Activated CD4-positive, alpha-beta T cell treated with anti-CD3 and anti-CD28 coated beads for 1 hour (primary cell): ENCODE measurements around the gene MRPS15.
"Not testable (repeated sequence)": the region's sequence is repeated elsewhere in the genome, so short reads cannot be mapped to it uniquely, and the experiment has no call there.

Experiments used
- DNase-seq: peaks from one replicate; pipeline ENCODE4 v3.0.0-alpha.2; 2020

MRPS15 gene

GRCh38 chr1:36482724-36483388, 18.7 kb upstream of the MRPS15 start, which contains the start of gene CSF3R:
CSF3R (minus strand) TSS chr1:36482913; CDS start chr1:36479496, 3,417 bp downstream.
- DNase-seq, result no peak

- no peak for DNase-seq
Measured at GRCh38 chr1:36481771-36482723, 17.9 kb upstream of the MRPS15 start.

DNA sequence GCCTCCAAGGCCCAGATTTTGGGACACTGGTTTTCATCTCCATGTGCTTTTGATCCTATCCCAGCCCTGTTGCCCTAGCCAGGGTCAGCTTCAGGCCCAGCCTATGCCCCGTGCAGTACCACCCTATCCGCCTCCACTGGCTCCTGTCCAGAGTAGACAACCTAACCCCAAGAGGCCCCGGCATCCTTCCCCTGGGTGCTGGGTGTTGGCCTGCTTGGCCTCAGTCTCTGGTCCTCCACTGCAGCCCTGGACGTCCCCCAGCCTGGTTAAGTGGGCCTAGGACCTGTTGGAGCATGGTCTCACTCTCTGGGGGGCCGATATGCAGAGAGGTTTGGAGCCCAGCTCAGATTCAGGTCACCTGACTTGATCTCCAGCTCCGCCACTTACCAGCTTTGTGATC, 16.9 kb upstream of the MRPS15 start:
- no peak for DNase-seq

DNA sequence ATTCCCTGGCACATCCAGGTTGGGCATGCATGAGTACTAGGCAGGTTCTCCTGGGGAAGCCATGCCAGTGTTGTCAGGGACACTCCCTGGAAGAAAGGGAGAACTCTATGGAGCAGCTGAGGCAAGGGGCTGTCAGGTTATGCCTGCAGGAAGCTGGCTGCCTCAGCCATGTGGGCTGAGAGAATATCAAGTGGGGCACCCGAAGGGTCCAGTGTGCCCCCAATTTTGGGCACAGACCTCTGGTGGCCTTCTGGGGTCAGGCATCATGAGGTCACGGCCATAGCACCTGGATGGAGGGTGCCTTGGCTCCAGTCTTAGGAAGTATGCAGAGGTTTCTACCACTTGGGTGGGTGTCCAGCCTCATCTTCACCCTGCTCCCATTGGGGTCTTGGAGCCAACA, 16.0 kb upstream of the MRPS15 start:
- DNase-seq, result no peak

DNA sequence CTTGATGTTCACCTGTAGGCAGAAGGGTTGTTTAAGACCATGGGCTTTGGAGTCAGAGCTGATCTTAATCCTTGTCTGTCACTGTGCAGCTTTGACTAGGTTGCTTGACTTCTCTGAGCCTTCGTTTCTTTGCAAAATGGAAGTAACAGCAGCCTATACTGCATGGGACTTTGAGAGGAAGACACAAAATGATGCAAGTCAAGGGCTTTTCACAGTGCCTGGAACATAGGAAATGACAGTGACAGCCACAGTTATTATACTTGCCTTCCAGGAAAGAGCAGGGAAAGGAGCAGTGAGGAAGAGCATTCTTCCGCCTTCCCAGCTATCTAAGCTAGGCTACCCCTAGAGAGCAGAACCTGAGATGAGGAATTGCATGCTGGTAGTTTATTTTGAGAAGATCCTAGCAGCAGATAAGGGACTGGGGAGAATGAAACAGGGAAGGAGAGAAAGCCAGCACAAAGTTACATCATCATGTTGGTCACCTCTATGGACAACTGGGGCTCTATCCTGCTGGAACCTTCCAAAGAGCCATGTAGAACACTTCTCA, 15.4 kb upstream of the MRPS15 start:
- DNase-seq, result no peak

- DNase-seq, result not testable (repeated sequence)
Measured at GRCh38 chr1:36477615-36478014, 13.4 kb upstream of the MRPS15 start.

DNA sequence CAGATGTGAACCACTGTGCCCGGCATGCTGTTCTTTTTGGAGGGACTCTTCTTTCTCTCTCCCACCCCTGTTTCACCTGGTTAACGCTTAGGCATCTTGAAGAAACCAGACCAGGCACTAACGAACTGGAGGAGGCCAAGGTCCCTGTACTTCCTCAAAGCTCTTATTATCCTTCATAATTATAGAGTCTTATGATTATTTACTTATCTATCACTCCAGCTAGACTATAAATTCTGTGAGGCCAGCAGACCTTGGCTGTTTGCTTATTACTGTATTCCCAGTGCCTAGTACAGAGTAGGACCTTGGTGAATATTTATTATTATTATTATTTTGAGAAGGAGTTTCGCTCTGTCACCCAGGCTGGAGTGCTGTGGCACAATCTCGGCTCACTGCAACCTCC, 12.8 kb upstream of the MRPS15 start:
- no peak for DNase-seq

- DNase-seq, result no peak
Measured at GRCh38 chr1:36475910-36476604, 11.9 kb upstream of the MRPS15 start.

DNA sequence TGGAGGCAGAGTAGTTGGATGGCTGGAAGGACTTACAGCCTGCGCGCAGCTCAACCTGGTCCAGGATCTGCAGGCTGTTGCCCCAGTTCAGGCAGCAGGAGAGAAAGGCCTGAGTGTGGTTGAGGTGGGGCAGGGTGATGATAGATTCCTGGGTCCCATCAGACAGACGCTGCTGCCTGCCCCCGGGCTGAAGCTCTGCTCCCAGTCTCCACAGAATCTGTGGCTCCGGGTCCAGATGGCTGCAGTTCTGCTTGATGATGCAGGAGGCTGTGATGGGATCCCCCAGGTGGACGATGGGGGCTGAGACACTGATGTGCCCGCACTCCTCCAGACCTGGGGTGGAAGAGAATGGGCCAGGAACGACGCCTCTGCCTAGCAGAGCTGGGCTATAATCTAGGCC, 11.2 kb upstream of the MRPS15 start:
- DNase-seq, result no peak

DNA sequence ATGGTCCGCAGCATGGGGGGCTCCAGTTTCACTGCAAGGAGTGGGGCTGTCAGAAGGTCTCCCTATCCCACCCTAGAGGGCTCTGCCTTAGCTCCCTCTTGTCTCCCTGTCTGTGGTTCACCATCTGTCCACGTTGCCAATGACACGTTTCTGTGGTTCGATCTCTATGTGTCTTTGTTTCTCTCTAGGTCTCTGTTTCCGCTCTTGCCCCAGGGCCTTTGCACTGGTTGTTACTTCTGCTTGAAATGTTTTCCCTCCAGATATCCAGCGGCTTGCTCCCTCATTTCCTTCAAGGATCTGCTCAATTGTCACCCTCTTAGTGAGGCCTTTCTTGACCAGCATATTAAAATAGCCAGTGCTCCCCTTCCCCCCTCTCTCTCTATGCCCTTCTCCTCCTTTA, 8.5 kb upstream of the MRPS15 start:
- no peak for DNase-seq

DNA sequence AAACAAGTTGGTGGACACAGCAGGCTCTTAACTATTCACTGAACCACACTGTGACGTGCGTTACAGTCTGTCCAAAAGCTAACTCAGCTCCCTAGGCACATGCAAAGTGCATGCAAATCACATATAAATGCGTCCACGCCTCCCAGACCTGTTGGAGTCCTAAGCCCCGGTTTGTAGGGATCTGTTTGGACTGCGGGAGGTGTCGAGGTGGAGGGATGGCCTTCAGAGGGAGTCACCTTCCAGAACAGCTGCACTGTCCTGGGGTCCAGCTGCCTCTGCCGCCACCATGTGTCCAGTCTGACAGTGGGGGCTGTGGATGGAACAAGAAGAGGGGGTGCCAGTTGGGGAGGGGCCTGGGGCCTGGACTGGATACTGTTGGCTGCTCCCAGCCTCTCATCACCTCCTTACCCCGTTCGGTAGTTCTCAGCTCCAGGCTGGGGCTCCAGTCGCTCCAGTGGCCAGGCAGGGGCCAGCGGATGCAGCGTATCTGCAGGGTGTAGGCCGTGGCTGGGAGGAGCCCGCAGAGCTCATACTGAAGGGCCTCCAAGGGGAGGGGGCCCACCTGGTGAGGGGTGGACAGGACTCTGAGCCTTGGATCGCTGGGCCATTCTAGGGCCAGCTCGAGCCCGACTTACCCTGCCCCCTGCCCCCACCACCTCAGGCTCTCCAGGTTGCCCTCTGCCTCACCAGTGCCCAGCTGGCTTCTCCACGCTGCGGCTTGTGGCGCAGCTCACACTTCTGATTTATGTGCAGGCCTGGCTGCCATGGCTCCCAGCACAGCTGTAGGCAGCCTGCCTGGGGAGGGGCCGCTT, 7.9 kb upstream of the MRPS15 start:
- DNase-seq, result no peak

DNA sequence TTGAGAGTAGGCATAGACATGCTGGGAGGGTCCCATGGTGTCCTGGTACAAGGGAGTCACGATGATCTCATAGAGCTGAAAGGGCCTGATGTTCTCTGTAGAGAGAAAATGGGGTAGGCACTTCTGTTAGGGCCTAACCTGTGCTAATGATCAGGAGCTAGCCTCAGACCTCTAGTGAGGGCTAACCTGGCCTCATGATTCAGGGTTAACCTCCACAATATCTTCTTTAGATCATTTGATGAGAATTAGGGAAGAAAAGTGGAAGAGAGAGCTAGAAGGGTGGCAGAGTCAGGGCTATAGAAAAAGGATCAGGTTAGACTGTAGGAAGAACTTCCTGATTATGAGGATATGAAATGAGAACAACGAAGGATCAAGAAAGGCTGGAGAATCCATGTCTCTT, 5.0 kb upstream of the MRPS15 start:
- no peak for DNase-seq

DNA sequence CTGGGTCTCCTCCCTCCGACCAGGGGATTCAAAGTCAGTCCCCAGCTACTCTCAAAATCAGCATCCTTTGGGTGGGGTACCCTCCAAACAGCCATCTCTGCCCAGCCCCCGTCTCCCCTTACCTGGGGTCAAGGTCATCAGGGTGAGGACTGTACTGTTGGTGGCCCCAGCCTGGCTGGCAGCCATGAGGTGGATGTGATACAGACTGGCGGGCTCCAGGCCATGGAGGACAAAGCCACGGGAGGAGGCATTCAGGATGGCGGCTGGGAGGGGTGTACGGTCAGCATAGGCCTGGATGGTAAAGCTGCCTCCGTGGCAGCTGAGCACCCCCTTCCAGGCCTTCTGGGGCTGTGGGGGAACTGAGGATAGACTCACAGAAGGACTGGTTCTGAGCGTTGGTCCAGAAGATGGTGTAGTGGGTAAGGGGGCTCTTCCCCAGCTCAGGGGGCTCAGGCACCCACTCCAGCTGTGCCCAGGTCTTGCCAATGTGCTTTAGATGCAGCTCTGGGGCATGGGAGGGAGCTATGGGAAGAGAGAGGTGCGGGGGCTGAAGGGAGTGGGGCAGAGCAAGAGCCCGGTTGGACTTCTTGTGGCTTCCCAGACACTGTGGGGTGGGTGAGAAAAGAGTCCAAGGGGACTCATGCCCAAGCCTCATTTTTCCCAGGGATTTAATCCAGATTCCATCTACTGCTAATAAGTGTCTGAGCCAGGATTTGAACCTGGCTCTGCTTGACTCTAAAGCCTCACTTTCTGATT, 3.7 kb upstream of the MRPS15 start:
- DNase-seq, result no peak

DNA sequence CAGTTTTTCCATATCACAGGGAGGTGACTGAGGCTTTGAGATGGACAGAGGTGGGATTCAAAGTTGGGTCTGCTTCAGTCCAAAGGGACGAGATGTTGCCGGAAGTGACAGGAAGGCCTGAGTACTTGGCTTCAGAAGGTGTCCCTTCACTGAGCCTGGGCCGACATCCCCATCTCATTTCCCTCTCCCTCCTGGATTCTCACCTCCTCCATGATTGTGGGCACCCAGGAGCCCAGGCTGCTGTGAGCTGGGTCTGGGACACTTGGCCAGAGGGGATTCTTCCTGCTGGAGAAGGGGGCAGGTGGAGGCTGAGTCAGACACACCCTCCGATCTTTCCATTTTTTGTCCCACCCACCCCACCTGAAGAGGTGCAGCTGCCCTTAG, 2.8 kb upstream of the MRPS15 start:
- DNase-seq, result no peak

DNA sequence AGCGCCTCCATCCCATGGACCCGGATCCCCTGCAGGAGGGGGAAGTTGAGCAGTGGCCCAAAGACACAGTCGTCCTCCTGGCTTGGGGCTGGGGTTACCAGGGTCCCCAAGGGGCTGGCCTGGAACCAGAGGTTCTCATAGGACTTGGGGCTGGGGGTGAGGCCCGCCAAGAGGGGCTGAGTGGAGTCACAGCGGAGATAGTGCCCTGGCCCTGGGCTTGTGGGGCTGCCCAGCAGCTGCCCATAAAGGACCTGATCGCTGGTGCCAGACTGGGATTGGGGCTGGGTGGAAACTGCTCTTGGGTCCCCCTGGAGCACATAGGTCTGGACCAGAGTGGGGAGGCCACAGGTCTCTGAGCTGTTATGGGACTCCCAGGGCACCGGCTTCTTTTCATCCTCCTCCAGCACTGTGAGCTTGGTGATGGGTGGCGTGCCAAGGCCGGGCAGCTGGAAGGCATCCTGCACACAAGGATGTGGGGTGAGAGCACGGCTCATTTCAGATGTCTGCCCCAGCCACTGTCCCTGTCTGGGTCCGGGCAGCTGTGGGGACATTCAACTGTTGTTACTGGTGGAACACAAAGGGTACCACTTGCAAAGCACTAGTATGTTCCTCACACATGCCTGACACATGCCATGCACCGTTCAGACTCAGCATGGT, 2.3 kb upstream of the MRPS15 start:
- no peak for DNase-seq

GRCh38 chr1:36465731-36466369, 1.7 kb upstream of the MRPS15 start:
- no peak for DNase-seq

DNA sequence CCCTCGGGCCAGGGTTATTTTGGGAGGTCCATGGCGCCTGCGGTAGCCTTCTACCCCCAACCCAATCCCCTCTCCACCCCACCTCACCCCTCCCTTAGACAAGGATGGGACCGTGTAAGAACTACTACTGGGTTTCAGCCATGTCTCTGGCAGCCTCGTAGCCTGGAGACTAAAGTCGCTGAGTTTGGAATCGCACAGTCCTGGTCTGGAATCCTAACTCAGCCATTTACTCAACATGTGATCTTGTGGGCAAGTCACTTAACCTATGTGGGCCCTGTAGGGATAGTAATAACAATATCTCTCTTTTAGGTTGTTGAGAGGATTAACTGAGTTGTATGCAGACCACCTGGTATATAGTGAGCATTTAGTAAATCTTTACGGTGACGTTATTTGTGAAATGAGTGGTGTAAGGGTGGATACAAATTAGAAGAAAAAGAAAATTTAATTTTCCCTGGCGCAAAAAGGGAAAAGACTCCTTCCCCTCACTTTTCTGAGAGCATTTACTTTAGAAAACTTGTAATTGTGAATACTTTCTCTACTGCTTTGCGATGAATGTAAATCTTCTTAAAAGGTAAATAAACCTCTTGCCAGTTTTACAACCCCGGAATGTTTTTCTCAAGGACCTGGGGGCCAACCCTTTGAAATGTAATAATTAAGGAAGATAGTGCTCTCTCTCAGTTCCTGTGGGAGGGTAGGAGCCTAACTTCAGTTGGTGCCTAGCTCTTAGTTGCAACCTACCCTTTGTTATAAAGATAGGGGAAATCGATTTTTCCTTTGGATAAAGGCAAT, 615 bp upstream of the MRPS15 start:
- DNase-seq, result no peak

- DNase-seq, result no peak
Measured at GRCh38 chr1:36463463-36463802, 751 bp downstream of the MRPS15 start.

DNA sequence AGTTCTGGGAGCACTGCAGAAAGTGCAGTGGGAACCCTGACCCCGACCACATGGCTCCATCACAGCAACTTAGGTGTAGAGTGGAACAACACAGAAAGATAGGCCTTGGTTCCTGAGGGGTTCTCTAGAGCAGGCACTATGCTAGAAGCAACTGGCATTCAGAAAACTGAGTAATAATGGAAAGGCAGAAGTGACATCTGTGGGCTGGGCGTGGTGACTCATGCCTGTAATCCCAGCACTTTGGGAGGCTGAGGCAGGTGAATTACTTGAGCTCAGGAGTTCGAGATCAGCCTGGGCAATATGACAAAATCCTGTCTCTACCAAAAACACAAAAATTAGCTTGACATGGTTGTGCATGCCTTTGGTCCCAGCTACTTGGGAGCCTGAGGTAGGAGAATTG, 5.3 kb downstream of the MRPS15 start:
- no peak for DNase-seq

GRCh38 chr1:36457691-36458090, 6.5 kb downstream of the MRPS15 start:
- DNase-seq, result no peak
